ENCODE data around the gene CAPZB.

DNA sequence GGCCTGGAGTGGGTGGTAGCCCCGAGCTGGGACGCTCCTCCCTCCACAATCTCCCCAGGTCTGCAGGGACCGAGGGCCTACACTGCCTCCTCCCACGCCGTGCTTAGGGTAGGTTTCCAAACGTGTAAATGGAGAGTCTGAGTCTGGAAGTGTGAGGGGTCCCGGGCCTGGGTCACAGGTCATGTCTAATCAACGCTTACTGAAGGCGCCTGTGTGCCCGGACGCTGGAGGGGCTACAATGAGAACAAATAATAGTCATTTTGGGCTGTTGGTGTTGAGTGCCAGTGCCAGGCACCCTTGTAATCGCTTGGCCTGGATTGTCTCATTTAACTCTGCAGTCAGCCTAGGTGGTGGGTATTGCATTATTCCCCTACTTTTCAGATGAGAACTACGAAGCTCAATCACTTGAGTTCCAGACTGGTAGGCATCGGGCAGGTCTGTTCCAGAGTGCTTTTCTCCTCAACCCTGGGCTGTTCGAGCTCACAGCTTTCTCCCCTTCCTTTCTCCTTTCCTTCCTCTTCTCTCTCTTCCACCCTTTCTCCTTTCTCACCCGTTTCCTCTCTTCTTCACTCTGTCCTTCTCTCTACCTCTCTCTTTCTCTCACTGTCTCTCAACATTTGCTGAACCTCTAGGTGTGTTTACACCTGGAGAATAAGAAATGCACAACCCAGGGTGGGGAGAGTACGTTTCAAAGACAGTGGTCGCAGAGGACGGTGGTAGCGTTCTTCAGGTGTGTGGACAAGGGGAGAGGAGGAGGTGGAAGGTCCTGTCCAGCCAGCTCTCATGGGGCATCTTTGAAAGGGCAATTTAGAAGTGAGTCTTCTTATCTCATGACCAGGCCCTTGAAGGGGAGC is 172.3 kb downstream of the CAPZB start:
- TF ChIP-seq, protein P1, sequence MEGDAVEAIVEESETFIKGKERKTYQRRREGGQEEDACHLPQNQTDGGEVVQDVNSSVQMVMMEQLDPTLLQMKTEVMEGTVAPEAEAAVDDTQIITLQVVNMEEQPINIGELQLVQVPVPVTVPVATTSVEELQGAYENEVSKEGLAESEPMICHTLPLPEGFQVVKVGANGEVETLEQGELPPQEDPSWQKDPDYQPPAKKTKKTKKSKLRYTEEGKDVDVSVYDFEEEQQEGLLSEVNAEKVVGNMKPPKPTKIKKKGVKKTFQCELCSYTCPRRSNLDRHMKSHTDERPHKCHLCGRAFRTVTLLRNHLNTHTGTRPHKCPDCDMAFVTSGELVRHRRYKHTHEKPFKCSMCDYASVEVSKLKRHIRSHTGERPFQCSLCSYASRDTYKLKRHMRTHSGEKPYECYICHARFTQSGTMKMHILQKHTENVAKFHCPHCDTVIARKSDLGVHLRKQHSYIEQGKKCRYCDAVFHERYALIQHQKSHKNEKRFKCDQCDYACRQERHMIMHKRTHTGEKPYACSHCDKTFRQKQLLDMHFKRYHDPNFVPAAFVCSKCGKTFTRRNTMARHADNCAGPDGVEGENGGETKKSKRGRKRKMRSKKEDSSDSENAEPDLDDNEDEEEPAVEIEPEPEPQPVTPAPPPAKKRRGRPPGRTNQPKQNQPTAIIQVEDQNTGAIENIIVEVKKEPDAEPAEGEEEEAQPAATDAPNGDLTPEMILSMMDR (IDR thresholded peaks at IDR 0.05): no peak
- TF ChIP-seq POLR2A (IDR thresholded peaks at IDR 0.05): no peak
